GM10847 (cell line): ENCODE data around the gene TPX2.

Experiments
- POLR2A ChIP-seq: IDR thresholded peaks from 2 replicates; pipeline ENCODE4 v1.6.1; 2011; ENCODE audit not compliant: insufficient read length; ENCODE audit errors: extremely low read depth

The TPX2 gene

GRCh38 chr20:31838646-31839292 lies 99.7 kb downstream of the TPX2 start:
- no peak for TF ChIP-seq POLR2A

DNA sequence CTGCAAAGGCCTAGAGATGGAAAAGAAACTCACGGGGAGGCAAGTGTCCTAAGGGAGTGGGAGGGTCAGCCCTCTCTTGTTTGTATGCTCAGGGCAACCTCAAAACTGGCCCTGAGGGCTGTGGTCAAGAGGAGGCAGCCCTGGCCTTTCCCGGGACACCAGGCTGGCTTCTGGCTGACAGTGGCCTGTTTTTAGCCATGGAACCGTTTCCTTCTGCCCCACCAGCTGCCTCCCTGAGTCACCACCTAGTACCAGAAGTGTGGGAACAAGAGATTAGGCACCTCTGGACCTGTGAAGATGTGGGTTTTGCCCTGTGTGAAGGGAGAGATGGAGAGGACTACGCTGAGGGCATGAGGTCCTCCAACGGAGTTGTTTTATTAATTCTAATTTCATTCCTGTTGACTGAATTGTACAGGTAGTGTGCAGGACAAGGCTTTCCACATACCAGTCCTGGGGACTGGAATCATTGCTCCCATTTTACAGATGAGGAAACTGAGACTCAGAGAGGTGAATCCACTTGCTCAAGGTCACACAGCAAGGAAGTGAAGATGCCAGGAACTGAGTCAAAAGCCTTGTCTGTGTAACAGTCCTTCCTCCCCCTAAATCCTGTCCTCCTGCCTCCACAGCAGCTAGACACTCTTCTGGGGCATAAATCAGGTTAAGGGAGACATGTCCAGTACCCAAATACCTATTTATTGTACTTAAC lies 100.8 kb downstream of the TPX2 start:
- no peak for TF ChIP-seq POLR2A

DNA sequence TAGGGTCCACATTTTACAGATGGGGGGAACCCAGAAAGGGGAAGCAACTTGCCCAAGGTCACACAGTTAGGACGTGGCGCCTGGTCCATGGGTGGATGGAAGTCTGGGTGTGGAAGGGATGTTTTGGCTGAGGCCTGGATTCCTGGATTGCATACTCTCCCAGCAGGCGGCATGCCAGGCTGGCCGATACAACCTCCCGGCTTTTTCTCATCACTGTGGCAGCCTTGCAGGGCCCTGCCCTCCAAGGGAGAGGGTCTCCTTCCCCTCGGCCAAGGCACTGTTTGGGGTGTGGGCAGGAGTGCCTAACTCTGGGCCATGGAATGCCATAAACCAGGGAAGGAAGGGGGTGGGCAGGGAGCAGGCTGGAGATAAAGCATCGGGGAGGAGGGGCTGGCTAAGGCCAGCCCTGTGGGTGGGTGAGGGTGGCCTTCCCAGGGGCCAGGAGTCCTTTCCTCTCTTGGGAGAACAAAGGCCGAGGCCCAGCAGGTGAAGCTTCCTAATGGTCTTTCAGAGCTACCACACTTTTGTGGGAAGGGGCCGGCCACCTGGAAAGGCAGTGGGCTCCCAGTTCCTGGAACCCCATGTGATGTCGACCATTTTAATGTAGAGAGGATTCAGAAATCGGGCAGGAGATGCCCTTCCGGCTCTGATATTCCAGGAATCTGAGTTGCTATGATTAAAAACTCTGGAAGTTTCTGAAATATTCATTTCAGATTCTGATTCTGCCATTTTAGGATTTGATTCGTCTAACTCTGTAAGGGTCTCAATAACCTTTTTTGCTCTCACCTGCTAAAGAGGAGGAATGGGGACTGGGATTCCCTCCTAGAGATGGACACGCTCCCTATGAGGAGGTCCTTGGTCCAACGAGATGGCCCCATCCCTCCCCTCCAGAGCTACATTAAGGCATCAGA lies 102.1 kb downstream of the TPX2 start:
- TF ChIP-seq POLR2A, result no peak

- no peak for TF ChIP-seq POLR2A
Observed at GRCh38 chr20:31841928-31842327, 102.8 kb downstream of the TPX2 start.

- TF ChIP-seq POLR2A, result no peak
Observed at GRCh38 chr20:31842471-31843157, 103.5 kb downstream of the TPX2 start.

DNA sequence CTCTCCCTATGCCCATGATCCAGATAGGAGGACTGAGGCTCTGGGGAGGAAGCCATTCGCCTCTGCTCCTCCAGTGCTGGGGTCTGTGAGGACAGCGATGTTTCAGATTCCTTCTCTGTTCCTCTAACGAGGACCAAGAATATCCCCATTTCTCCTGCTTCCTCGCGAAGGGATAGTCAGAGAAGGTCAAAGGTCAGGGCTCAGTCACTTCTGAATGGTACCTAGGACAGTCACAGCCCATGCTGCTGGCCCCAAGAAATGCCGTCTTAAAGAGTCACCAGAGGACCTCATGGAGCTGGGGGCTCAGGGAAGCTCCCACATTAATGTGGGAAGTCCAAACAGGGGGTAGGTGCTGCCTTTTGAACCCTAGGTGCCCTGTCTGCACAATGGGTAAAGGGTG lies 104.2 kb downstream of the TPX2 start:
- TF ChIP-seq POLR2A, result no peak

DNA sequence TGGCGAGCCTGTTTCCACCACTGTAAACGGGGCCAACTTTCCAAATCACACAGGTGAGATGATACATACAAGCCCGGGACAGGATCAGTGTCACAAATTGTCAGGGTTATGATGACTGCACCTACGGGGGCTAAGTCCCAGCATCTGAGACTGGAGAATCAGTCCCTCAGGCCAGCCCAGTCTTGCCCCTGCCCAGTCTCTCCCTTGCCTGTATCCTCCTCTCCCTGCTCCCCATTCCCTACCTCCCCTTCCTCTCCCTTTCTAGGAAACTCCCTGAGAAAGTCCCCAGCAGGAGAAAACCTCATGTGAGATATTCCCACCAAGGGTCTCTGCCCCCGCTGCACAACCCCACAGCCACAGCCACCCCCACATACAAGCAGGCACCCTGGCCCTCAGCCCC lies 104.8 kb downstream of the TPX2 start:
- TF ChIP-seq POLR2A, result no peak

DNA sequence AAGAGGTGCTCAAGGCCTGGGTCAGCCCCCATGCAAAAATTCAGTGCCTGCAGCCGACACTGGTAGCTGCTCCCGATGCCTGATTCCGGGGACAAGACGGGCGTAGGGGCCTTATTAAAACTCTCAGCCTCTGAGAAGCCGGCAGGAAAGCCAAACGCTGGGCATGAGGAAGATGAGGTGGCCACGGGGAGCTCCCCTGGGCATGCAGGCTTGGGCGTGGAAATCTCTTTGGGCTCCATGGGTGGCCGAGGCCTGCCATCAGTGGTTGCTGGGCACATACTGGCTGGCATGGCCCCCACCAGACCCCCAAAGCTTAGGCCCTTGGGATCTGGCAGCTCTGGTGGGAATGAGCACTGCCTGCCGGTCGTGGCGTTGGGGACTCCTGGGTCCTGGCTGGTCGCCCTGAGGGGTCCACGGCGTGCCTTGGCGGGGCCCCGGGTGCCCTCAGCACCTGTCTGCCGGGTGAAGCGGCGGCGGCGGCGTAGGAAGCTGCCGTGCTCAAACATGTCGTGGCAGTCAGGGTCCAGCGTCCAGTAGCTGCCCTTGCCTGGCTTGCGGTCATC lies 105.7 kb downstream of the TPX2 start:
- no peak for TF ChIP-seq POLR2A

DNA sequence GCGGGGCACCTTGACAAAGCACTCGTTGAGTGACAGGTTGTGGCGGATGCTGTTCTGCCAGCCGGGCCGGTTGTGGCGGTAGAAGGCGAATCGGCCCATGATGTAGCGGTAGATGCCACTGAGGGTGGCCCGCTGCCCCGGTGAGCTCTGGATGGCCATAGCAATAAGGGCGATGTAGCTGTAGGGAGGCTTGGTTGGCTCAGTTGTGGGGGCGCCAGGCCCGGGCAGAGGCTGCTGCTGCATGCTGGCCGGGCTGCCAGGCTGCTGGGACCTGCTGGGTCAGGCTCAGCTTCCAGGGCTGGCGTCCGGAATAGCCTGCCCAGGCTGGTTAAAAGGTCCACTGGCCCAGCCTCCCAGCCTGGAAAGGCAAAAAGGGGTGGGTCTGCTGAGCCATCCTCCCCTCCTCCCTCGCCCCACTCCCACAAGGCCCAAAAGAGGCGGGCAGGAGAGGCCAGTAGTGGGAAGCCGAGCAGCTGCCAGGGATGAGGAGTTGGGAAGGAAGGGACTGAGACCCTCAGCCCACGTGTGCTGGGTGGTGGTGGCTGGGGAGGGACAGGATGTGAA lies 106.3 kb downstream of the TPX2 start, which contains the start of gene FOXS1:
Gene FOXS1, minus strand, starts transcription at position 305 of the 564 bp plus-strand sequence. Its CDS starts 62 bp downstream, at position 243.
- TF ChIP-seq POLR2A, result no peak

DNA sequence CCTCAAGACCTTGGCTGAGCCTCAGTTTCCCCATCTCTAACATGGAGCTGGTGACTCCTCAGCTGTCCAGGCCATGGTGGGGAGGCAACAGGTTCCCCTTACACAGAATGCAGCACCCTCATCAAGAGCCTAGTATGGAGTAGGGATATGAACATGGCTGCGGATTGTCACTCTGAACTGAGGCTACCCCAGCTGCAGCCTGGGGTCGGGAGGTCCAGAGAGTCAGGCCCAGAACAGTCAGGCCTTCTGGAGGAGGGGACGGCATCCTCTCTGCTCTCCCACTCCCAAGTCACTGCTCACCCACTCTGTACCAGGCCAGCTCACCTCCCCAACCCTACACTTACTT lies 107.7 kb downstream of the TPX2 start:
- no peak for TF ChIP-seq POLR2A

DNA sequence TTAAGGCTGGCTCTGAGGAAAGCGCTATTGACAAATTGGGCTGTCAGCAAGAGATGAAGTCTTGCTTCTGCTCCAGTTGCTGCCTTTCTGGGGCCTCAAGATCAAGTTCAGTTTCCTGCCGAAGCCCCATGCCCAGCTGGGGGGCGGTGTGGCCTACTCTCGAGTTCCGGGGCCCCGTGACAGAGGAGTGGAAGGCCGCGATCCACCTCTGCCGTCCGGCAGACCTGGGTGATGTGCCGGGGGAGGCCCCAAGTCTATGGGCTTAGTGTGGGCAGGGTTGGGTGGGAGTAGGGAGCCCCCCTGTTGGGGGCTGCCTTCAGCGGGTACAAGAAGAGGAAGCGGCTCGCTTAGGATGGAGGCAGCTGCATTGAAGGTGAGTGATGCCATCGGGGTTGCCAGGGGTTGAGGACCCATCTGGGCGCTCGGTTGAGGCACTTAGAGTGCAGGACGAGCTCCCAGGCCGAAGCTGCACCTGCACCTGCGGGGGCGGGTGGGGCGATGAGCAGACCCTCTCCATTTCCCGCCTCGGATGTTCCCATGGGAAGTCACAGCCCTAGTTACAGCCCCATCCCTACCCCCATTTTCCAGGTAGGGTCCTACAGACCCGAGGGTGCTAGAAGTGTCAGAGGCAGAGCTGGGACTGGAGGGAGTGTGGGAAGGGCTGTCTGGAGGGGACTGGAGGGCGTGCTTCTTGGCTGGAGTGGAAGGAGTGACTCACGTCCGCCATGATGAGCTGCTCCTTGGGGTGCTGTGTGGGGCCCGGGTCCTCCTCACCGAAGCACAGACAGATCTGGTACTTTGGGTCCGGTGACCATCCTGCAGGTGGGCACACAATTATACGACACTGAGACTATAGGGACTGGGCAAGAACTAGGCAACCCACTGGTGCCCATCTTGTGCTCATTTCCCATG lies 109.3 kb downstream of the TPX2 start:
- TF ChIP-seq POLR2A, result no peak

DNA sequence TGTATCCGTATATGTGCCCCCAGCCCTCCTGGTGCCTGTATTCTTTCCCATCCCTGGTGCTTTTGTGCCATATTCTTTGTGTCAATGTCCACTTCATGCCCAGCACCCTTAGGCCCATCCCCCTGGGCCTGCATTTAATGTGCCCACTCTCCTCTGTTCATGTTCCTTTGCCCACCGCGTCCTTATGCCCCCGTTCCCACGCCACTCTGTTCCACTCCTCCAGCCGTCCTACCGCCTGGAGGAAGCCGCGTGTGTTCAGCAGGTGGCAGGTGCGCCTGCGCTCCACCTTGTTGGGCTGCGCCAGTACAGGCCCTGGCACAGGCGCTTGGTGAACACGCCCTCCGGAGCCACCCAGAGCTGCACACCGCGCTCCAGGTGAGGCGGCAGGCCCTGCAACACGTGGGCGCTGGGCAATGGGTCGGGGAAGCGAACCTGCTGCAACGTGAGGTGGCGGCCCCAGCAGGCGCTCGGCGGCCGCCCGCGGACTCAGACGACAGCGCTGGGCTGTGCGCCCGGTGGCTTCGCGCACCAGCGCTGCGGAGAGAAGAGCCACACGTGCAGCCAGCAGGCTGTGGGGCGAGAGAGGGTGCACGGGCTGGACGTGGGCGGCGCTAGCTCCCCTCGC lies 110.3 kb downstream of the TPX2 start:
- TF ChIP-seq POLR2A, result no peak
